HTERT RPE-1 (cell line): ENCODE data around the gene ARHGEF2.
"Not testable (repeated sequence)": the region's sequence is repeated elsewhere in the genome, so short reads cannot be mapped to it uniquely, and the experiment has no call there.

ENCODE experiments used
- in situ Hi-C: fragments of 300-500 bp; cut with MboI; formaldehyde crosslinking; loops from 4 replicates; pipeline ENCODE4 v1.14.3; 2020; ENCODE audit warnings: low sequenced_read_pairs

The ARHGEF2 gene

DNA sequence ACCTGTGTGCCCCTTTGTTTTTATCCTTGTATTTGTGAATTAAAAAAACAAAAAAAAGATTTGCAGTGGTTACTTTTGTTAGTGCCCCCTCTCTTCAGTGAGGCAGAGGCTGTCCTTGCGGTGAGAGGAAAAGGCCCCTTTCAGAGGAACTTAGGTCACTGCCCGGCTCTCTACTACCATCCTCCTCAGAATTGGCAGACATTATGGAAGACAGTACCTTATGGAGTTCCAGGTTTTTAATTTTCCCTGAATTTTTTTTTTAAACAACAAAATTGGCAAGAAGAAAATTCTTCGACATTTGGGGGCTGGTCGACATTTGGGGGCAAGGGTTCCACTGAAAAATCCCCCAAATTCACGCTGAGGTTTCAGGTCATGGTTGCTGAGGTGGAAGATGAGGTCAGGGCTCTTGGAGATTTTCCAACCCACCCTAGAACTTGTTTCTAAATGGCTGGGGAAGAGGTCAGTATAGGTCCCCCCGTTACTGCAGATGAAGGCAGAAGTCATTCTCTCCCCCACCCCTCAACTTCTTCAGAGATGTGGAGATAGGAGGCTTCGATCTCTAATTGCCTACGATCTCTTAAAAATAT lies 31.6 kb downstream of the ARHGEF2 start:
- in situ Hi-C loops = no loop called here

DNA sequence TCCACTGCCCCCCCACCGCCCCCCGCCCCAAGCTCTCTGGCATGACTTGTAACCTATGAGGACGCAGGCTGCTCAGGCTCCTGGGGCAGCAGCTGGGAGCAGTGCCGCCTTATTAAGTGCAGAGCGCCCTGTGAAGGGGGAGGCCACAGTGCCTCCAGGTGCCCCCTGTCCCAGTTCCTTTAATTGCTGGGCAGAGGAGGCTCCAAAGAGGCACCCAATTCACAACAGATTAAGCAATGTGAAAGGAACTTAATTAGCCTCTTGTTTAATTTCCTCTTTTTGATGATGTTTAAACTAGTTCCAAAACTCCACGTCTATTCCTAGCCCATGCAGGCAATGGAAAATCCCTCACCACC lies 33.9 kb downstream of the ARHGEF2 start:
- in situ Hi-C loops = no loop called here

DNA sequence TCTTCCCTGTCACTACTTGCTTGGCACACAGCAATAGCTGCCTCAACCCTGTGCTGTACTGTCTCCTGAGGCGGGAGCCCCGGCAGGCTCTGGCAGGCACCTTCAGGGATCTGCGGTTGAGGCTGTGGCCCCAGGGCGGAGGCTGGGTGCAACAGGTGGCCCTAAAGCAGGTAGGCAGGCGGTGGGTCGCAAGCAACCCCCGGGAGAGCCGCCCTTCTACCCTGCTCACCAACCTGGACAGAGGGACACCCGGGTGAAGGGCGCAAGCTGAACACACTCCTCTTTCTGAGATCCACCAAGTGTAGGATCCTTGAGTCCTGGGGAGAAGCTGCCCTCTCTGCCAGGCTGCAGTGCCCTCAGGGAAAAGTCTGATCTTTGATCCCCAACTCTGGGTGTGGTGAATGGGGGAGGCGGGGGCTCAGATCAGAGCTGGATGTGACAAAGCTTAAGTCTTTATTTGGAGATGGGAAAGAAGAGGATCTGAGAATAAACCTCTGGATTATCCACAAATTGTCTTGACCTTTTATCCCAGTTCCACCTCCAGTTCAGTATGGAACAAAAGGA lies 35.7 kb downstream of the ARHGEF2 start:
- in situ Hi-C loops = no loop called here

DNA sequence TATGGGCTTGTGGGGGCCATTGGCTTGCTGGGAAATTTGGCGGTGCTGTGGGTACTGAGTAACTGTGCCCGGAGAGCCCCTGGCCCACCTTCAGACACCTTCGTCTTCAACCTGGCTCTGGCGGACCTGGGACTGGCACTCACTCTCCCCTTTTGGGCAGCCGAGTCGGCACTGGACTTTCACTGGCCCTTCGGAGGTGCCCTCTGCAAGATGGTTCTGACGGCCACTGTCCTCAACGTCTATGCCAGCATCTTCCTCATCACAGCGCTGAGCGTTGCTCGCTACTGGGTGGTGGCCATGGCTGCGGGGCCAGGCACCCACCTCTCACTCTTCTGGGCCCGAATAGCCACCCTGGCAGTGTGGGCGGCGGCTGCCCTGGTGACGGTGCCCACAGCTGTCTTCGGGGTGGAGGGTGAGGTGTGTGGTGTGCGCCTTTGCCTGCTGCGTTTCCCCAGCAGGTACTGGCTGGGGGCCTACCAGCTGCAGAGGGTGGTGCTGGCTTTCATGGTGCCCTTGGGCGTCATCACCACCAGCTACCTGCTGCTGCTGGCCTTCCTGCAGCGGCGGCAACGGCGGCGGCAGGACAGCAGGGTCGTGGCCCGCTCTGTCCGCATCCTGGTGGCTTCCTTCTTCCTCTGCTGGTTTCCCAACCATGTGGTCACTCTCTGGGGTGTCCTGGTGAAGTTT lies 36.4 kb downstream of the ARHGEF2 start:
- in situ Hi-C loops = no loop called here

DNA sequence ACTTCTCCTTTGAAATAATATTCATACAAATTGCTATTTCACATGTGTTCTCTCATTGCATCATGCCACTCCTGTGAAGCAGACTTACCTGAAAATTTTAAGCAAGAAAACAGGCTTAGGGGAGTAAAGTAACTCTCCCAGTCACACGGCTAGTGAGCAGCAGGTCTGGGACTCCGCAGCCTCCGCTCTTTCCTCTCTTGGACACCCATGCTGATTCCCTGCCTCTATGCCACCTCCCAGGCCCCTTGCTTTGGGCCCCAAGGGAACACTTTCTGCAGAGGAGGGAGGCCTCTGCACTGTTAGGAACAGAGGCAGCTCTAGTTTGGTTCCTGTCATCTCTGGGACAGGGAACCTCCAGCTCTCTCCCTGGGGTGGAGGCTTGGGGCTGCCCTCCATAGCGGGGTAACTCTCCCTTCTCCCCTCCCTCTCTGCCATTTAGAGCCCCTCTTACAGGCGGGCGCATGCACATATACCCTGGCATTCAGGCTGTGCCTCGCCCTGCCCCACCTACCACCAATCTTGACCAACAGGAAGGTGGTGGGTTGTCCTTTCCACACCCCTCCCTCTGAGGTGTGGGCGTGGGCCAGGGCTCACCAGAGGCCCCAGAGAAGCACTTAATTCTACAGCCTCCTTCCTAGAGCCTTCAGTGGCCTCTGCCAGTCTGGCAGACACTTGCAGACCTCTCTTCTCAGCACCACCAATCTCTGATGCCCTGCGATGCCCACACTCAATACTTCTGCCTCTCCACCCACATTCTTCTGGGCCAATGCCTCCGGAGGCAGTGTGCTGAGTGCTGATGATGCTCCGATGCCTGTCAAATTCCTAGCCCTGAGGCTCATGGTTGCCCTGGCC lies 37.1 kb downstream of the ARHGEF2 start, which contains the start of gene RXFP4:
TSS of gene RXFP4 (plus strand) at position 646 of the 852 bp plus-strand sequence. CDS start at position 718, 72 bp downstream.
- in situ Hi-C loops = no loop called here

DNA sequence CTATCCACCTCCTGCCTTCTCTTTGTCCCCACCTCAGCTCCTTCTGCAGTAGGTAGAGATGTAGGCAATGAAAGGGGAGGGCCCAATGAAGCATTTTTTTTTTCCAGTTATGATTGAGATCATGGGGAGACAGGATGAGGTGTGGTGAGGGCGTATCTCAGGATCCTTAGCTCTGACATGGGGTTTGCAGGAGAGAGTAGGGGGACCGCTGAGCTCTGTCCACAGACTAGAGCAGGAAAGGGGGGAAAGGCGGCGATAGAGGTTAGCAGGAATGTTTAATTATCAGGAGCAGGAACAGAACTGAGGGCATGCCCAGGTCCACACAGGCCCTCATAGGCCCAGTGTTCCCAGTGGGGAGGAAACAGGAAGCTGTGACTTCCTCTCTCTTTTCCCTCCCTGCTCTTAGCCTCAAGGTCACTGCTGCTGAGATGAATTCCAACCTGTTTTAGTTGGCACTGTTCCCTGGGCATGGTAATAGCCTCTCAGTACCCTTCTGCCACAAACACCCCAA lies 37.8 kb downstream of the ARHGEF2 start:
- in situ Hi-C loops = no loop called here

DNA sequence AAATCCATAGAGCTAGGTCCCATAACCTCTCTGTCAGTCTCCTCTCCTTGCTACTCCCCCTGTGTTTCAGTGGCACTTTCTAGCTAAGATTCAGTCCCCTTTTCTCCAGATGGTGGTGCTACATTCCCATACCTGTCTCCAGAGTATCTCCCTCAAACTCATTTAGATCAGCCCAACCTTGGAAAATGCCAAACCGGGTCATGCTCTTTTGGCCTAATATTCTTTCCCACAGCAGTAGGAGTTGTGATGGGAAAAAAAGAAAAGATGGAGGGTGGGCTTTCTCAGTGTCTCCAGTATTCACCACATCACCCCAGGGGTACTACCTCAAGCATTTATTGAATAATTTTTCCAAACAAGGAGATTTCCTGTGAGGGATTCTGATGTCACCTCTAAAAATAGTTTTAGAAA lies 40.1 kb downstream of the ARHGEF2 start:
- in situ Hi-C loops = no loop called here

DNA sequence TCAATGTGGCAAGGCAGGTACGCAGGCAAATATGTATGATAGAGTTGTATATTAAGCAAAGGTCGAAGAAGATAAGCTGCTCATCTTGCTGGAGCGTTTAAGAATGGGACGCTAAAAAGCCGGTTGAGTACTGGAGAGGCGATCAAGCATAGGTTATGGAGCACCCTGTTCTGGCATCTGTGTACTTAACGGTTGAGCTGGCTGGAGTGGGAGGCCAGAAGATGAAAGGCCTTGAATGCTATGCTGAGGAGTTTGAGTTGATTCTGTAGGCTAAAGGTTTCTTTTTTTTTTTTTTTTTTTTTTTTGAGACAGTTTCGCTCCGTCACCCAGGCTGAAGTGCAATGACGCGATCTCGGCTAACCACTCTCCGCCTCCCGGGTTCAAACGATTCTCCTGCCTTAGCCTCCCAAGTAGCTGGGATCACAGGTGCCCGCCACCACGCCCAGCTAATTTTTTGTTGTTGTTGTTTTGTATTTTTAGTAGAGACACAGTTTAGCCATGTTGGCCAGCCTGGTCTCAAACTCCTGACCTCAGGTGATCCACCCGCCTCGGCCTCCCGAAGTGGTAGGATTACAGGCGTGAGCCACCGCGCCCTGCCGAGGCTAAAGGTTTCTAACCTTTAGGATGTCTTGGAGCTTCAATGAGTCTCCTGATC lies 43.3 kb downstream of the ARHGEF2 start:
- in situ Hi-C loops = no loop called here

DNA sequence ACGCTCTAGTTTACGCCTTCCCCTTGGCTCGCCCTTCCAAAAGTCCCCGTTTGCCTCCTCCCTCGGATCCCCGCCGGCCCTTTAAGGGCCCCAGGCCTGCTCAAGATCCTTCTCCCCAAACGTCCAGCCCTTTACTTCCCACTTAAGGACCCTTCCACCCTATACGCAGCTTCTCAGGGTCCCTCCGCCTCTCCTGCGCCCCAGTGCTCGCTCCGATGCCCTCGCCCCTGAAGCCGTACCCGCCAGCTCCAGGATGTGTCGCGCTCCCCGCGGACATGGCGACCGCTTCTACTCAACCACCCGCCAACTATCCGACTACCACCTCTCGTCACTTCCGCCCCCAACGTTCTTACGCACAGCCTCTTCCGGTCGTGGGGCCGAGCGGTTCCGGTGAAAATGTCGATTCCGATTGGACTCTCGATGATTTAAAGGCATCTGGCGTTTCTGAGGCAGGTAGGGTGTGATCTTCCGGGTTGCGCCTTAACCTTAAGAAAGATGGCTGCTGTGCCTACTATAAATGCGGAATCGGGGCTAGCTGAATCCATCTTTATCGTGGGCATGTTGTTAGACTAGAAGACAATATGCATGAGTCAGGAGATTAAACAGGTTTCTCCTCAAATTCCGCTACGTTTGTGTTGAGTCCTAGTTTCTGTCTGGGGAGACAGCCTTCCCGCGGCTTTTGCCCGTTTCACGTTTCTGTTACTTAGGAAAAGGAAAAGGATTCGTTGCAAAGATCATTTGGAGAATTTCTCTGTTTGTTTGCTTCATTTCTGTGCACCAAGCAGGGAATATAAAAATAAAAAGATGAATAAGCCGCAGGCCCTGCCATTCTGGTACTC lies 44.0 kb downstream of the ARHGEF2 start, which contains the start of gene KHDC4:
TSS of gene KHDC4 (minus strand) at position 317 of the 839 bp plus-strand sequence. CDS start at position 277, 40 bp downstream.
- in situ Hi-C loops = no loop called here

DNA sequence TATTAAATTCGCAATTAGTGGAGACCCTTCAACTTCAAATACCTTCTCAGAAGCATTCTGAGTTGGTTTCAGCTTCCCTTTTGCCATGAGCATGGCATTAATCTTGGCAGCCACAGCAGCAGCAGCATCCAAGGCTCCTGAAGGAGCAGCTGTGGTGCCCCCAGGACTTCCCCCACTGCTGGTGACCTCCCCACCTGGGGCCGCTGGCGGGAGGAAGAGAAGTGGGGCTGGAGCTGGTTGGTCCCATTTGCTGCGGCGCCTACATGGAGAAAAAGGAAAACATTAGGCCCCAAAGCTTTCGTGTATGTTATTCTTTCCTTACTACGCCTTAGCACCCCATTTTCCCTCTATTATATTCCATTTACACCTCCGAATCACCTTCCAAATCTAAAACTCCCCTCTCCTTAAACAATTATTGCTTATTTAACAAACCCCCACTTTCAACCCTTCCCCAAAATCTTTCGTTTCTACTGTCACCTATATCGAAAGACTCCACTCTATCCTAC lies 44.7 kb downstream of the ARHGEF2 start:
- in situ Hi-C loops = no loop called here

DNA sequence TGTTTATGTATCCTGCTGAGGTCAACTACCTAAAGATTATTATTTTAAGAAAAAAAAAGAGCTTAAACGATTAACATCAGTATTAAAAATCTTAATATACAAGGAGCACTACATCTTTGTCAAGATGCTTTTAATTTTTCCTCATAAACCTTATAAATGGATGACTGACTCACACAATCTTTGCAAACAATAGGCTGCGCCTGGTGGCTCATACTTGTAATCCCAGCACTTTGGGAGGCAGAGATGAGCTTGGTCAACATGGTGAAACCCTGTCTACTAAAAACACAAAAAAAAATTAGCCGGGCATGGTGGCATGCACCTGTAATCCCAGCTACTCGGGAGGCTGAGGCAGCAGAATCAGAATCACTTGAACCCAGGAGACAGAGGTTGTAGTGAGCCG lies 45.9 kb downstream of the ARHGEF2 start:
- in situ Hi-C loops = no loop called here

DNA sequence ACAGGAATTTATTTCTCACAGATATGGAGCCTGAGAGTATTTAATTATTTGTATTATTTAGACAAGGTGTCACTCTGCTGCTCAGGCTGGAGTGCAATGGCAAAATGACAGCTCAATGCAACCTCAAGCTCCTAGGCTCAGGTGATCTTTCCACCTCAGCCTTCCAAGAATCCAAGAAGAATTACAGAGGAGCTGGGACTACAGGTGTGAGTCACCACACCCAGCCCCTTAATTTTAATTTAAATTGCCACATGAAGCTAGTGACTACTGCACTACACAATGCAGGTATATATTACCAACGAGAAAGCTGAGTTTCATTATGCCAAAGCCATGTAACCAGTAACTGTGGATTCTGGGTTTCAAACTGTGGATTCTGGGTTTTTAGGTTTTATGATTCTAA lies 46.3 kb downstream of the ARHGEF2 start:
- in situ Hi-C loops = no loop called here

DNA sequence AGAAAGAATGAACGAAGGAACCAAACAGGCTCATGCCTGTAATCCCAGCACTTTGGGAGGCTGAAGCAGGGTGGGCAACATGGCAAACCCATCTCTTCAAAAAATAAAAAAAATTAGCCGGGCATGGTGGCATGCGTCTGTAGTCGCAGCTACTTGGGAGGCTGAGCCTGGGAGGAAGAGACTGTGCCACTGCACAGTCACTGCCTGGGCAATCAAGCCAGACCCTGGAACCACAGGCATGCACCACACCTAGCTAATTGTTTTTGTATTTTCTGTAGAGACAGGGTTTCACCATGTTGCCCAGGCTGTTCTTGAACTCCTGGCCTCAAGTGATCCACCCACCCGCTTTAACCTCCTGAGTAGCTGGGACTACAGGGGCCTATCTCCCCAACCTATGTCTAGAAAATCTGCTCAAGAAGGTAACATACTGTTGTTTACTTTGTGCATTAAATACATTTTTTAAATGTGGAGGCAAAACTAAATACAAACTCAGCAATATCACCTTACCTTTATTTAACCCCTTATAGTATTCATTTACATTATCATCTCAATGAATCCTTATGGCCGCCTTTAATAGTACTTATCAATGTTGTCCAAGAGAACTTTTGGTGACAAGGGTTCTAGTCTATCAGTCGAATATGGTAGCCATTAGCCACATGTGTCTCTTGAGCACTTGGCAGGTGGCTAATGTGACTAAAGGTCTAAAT lies 46.9 kb downstream of the ARHGEF2 start:
- in situ Hi-C loops = no loop called here

DNA sequence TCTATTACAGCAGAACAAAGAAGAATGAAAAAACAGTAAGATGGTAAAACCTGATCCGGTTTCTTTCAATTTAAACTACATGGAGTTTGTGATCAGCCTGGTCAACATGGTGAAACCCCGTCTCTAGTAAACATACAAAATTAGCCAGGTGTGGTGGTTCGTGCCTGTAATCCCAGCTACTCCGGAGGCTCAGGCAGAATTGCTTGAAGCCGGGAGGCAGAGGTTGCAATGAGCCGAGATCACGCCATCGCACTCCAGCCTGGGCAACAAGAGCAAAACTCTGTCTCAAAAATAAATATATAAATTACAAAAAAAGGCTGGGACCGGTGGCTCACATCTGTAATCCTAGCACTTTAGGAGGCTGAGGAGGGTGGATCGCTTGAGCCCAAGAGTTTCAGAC lies 47.6 kb downstream of the ARHGEF2 start:
- in situ Hi-C loops = not testable (repeated sequence)

DNA sequence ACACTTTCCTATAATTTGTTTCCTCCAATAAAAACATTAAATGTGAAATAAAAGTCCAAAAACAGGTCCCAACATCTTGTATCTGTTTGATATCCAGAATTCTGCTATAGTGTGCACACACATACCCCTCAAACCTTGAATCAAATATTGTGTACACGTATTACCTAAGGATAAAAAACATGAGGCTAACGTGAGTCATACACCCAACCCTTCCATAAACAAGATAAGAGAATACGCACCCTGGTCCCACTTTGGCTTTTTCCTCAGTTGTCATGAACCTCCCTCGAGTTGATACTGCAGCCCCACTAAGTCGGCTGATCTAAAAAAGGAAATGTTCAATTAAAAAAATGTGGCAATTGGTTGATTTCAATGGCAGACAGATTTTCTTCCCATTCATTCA lies 49.3 kb downstream of the ARHGEF2 start:
- in situ Hi-C loops = no loop called here

DNA sequence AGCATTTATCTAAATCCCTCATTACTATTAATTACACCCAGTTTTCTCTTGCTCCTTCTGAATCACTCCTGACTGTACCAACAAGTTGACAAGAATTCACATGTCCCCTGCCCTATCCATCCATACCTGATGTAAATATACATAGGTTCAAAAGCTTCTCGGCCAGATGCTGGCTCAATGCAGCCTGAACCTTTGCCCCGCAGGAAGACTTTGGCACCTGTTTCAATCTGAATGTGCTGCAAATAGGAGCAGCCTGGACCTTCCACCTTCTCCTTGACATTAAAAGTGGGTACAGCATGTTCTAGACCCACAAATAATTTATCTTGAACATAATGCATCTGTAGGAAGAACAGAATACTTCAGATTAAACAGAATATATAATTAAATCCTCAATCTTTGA lies 52.8 kb downstream of the ARHGEF2 start:
- in situ Hi-C loops = no loop called here

DNA sequence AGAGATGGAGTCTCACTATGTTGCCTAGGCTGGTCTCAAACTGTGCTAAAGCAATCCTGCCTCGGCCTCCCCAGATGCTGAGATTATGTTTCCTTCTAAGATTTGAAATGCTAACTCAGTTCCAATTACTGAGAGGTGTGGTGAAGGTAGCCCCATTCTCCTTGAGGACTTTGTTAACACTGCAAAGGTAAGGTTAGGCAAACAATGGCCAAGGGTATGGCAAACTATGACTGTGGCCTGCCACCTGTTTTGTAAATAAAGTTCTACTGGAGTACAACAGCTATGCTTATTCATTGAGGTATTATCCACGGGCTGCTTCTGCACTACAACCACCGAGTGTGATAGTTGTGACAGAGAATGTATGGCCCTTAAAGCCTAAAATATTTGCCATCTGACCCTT lies 57.6 kb downstream of the ARHGEF2 start:
- in situ Hi-C loops = no loop called here

DNA sequence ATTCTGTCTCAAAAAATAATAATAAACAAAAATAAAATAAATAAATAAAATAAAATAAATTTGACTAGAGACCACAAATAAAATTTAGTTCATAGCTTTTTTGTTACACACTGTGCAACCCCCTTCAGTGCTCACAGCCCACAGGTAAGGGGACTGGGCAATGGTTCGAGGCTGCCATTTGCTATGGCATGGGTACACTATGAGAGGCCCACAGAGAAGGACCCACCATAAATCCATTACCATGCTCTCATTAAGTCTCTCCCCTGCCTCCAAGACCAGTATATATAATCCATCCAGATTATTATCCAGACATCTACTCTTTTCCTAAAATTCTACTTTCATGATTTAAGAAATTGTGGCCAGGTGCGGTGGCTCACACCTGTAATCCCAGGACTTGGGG lies 58.5 kb downstream of the ARHGEF2 start:
- in situ Hi-C loops = no loop called here

DNA sequence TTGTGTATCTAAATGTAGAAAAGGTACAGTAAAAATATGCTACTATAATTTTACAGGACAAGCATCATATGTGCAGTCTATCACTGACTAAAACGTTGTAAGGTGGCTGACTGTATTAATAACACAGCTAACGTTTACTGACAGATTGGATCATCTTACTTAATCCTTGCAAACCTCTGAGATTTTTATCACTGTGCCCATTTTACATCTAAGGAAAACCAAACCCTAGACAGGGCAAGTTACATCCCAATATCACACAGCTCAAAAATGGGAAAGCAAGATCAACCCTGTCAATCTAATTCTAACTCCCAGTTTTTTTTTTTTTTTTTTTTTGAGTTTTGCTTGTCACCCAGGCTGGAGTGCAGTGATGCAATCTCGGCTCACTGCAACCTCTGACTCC lies 59.7 kb downstream of the ARHGEF2 start:
- in situ Hi-C loops = no loop called here
